EL (cell line): ENCODE measurements around the gene USP44.

ENCODE experiments used
- DNase-seq: peaks from one replicate; pipeline ENCODE4 v3.0.0-alpha.2; 2016

USP44 gene

DNA sequence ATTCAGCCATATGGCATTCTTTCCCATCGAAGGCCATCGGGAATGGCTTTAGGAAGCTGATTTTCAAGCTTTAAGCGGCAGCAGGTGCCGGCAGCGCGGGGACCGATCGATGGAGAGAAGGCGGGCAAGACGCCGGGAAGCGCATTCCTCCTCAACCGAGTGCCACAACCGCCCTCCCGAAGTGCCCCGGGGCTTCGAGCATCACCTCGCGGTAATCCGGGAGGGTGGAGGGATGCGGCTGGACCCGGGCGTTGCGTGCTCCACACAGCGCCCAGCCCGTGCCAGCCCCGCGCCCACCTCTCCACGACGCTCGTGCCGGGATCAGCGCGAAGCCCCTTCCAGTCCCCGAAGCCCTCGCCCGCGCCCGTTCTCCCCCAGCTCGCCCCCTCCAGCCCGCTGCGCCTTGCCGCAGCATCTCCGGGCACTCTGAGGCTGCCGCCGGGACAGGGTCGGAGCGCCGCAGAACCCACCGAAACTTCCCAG, 3.2 kb downstream of the USP44 start:
- DNase-seq: peak; percentile 28

DNA sequence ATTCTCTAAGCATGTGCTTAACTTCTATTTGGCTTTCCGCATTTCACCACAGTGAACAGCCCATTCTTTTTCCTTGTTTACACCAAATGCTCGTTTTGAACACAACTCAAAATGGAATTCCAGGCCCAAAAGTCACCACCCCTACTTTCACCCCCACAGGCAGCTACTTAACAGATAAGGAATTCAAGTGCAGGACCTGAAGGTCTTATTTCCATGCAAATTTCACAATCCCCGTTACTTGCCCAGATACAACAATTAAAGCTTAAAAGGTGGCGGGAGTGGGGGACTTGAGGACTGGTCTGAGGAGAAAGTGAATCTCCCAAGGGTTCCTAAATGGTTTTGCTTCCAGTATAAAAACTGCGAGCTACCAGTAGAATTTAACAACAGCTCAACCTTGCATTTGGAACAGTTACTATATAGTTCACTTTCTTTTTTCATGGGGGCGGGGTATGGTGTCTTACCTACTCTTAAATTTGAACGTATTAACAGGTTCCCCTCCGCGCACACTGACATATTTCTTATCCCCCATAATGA, 3.7 kb downstream of the USP44 start:
- peak; percentile 72 for DNase-seq

- DNase-seq: no peak
These were observed 4.8 kb downstream of the USP44 start for GRCh38 chr12:95546491-95546813.

GRCh38 chr12:95545731-95546490, 5.4 kb downstream of the USP44 start:
- DNase-seq: no peak

DNA sequence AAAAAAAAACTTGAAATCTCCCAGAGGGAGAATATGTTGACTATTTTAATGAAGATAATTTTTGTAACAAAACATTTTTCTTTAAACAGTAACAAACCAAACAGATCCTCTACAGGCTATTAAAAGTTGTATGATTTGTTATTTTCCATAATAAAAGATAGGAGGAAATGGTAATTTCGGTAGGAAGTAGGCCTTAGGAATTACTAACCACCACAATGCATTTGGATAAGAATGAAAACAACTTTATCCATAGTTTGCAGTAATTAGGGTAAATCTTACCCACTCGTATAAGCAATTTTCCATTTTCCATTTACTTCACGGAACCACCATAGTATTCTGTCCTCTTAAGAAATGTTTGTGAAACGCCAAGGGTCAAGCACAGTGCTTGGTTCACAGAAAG, 6.0 kb downstream of the USP44 start:
- no peak for DNase-seq

DNA sequence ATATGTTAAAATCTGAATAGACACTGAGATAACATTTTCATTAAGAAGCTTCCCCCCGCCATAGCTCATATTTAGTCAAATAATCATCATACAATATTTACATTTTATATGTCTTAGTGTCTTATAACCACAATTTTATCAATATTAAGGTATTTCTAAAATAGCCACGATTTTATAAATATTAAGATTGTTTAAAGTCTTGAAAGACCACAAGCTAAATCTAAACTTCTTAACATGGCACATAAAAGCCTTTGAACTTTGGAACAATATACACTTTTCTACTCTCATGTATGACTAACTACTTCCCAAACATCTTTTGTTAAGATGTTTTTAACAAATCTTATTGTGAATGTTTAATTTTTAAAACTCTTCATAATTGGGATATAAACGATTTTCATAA, 6.5 kb downstream of the USP44 start:
- no peak for DNase-seq

GRCh38 chr12:95543305-95543704, 8.0 kb downstream of the USP44 start:
- no peak for DNase-seq

- DNase-seq: no peak
These were observed 9.8 kb downstream of the USP44 start for GRCh38 chr12:95541436-95541835.

DNA sequence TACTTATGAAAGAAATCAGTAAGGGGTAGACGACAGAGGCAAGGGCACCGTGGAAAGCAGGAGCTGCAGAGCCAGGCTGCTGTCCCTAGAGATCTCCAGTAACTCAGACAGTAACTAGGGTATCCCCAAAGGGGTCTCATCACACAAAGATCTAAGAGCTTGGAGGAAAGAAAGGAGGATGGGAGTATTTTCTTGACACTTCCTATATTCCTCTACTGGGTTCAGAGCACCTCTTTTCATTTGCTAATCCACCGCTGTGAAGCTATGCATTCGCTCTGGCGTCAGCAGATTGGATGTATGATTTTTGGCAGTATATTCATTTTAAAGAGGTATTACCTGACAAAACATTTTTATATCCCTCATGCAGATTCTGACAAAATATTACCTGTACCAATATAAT, 12.6 kb downstream of the USP44 start:
- no peak for DNase-seq

GRCh38 chr12:95538006-95538405, 13.3 kb downstream of the USP44 start:
- no peak for DNase-seq

DNA sequence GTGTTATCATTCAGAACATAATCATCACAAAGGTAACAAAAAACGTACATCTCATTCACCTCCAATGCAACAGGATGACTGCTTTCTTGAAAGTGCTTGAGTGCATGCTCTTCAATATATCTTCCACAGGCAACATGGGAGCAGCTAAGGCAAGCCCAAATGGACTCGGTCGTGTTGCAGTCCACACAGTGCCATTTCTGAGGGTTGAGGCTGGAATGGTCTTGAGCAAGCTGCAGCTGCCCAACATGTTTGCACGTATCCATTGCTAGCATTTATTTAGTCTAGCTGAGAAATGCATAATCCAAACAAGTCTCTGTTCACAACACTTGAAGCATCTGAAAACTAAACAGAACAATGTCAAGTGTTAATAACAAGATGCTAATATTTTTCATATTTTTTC, 17.3 kb downstream of the USP44 start:
- DNase-seq: no peak

- peak; percentile 48 for DNase-seq
These were observed 18.4 kb downstream of the USP44 start for GRCh38 chr12:95532851-95533250.

GRCh38 chr12:95529693-95530225, 21.5 kb downstream of the USP44 start:
- DNase-seq: no peak

DNA sequence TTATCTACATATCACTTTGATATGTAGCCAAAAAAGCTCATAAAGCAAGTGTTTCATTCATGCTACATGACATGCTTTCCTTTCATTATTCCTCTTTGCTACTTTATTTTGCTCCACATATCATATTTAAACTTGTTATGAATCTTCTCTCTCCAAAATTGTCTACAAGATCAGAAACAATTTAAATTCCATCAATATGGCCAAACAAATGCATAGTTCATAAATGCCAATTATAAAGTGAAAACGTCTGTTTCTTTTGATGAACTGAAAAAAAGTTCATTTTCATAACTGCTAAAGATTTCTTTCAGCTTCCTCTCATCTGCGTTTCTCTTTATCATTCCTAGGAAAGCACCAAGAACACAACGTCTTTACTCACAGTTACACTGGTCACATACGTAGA, 22.8 kb downstream of the USP44 start:
- DNase-seq: no peak

DNA sequence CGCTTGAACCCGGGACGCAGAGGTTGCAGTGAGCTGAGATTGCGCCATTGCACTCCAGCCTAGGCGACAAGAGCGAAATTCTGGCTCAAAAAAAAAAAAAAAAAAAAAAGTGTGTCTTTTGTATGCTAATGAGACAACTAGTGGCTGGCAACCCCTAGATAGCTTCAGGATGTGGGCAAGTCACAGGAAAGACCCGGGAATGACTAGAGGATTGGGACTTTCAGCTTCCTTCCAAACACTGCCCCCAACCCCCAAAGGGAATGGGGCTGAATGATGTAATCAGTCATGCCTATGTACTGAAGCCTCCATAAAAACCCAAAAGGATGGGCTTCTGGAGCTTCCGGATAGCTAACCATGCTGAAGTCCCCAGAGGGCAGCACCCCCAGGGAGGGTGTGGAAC, 28.6 kb downstream of the USP44 start:
- DNase-seq: peak; percentile 4

DNA sequence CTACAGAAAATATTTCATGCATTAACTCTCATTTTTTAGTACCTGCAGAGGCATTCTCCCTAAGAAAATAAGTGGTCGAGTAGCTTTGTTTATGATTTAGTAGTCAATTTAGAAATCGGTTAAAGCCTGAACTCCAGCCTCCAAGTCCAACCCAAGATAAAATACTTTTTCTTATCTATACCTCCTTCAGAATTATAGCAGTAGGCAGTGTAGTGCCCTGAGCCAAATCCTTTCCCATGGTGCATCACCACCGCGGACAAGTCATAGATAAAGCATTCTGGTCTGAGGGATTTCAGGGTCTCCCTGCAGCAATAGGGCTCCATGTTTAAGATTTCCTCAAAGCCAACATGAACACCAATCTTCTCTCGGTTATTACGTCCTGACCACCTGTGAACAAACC, 30.5 kb downstream of the USP44 start:
- no peak for DNase-seq

DNA sequence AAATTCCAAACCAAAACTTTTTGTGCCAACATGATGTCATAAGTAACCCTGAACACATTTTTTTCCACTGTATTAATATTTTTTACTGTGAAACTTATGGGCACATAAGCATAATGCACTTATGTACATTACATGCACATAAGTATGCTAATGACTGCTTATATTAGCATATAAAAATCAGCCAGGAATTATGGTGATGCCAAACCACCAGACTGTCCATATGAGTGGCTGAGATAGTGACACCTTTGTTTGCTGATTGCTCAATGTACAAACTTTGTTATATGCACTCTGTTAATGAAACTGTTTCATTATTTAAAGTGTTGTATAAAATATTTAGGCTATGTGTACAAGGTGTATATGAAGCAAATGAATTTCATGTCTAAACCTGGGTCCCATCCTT, 32.3 kb downstream of the USP44 start:
- DNase-seq: no peak

DNA sequence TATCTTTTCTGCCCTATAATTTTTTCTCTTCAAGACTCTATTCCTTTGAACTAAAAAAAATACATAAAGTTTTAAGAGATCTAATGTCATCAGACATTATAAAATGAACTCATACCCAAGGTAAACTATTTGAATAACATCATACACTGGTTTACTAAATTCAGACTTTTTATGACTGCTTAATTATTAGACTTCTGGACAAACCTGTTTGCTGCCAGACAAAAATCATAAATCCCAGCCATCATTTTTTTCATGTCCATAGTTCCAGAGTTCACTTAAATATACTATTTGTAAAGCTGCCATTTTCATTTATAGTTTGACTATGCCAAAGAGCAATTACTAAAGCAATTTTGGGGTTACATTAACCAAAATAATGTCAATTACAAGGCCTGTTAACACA, 34.0 kb downstream of the USP44 start:
- no peak for DNase-seq

- no peak for DNase-seq
These were observed 34.5 kb downstream of the USP44 start for GRCh38 chr12:95516757-95517156.

GRCh38 chr12:95515197-95515596, 36.1 kb downstream of the USP44 start:
- DNase-seq: no peak

DNA sequence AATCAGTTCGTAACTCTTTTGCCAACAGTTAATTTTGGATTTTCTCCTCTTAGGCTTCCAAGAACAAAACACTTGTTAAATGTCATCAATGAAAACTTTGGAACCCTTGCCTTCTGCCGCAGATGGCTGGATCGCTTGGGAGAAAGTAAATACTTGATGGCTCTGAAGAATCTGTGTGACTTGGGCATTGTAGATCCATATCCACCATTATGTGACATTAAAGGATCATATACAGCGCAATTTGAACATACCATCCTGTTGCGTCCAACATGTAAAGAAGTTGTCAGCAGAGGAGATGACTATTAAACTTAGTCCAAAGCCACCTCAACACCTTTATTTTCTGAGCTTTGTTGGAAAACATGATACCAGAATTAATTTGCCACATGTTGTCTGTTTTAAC, 37.7 kb downstream of the USP44 start:
- no peak for DNase-seq

GRCh38 chr12:95511977-95512376, 39.3 kb downstream of the USP44 start:
- DNase-seq: no peak

- DNase-seq: no peak
These were observed 42.0 kb downstream of the USP44 start for GRCh38 chr12:95509300-95509699.

DNA sequence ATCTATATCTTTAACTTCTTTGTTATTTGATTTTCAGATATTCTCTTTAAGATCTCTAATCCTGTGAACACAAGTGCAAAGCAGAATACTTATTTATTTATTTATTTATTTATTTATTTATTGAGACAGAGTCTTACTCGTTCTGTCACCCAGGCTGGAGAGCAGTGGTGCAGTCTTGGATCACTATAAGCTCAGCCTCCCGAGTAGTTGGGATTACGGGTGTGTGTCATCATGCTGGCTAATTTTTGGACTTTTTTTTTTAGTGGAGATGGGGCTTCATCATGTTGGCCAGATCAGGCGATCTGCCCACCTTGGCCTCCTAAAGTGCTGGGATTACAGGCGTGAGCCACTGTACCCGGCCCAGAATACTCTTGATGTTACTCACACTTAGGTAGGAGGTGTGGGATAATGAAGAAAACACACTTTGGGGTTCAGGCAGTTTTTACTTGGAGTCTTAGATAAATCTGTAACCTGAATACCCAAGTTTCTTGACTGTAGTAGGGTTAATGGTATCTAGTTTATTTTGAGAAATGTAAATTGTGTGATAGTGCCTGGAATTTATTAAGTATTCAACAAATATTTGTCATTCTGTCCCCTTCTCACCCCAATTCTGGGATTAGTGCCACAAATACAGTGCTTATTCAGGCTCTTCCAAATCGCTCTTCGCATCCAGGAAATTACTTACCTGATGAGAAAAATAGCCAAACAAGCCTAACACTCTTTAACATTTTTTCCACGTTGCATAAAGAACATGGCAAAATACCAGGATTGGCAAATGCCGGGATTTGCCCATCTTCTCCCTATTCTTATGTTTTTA, 44.4 kb downstream of the USP44 start:
- DNase-seq: no peak
